ENCODE results near the gene LIPT2.

LIPT2 gene

GRCh38 chr11:74534216-74534945 is 40.9 kb upstream of the LIPT2 start:
- ChIA-PET POLR2A (interaction anchor here (1.0 kb wide), 1 partner anchor 41 kb away, joined by 3 read pairs; no protein-coding TSS in a partner anchor), CTCF (interaction anchor here (0.7 kb wide), 1 partner anchor 689 kb away, joined by 3 read pairs; no protein-coding TSS in a partner anchor)
- no peak for DNase-seq (ENCODE audit: extremely low spot score)
- TF ChIP-seq PKNOX1 (IDR thresholded peaks at IDR 0.05) (no peak), ARNT (IDR thresholded peaks at IDR 0.05) (no peak), BHLHE40 (IDR thresholded peaks at IDR 0.05; ENCODE audit: borderline replicate concordance) (no peak), FOXM1 (IDR thresholded peaks at IDR 0.05; ENCODE audit: borderline replicate concordance) (no peak), CTBP1 (IDR thresholded peaks at IDR 0.05; ENCODE audit: borderline replicate concordance) (no peak), TARDBP (IDR thresholded peaks at IDR 0.05) (no peak), LEF1 (IDR thresholded peaks at IDR 0.05; ENCODE audit: borderline replicate concordance) (no peak), ZNF384 (IDR thresholded peaks at IDR 0.05) (no peak), HDGF (IDR thresholded peaks at IDR 0.05; ENCODE audit: borderline replicate concordance) (no peak), SUZ12 (IDR thresholded peaks at IDR 0.05) (no peak), SP1 (IDR thresholded peaks at IDR 0.05) (no peak), NFRKB (IDR thresholded peaks at IDR 0.05) (no peak), ELF4 (IDR thresholded peaks at IDR 0.05) (no peak), L3MBTL2 (conservative IDR thresholded peaks at IDR 0.05) (no peak), FOXK2 (IDR thresholded peaks at IDR 0.05) (no peak), FOXA1 (IDR thresholded peaks at IDR 0.05) (no peak)

- no peak for TF ChIP-seq ELF4 (IDR thresholded peaks at IDR 0.05)
- TF ChIP-seq NFRKB (IDR thresholded peaks at IDR 0.05) = no peak
- no peak for TF ChIP-seq TARDBP (IDR thresholded peaks at IDR 0.05)
- no peak for TF ChIP-seq CTBP1 (IDR thresholded peaks at IDR 0.05; ENCODE audit: borderline replicate concordance)
- no peak for TF ChIP-seq ARNT (IDR thresholded peaks at IDR 0.05)
- TF ChIP-seq SP1 (IDR thresholded peaks at IDR 0.05) = no peak
- TF ChIP-seq FOXM1 (IDR thresholded peaks at IDR 0.05; ENCODE audit: borderline replicate concordance) = no peak
- TF ChIP-seq PKNOX1 (IDR thresholded peaks at IDR 0.05) = no peak
- no peak for TF ChIP-seq SUZ12 (IDR thresholded peaks at IDR 0.05)
- no peak for TF ChIP-seq HDGF (IDR thresholded peaks at IDR 0.05; ENCODE audit: borderline replicate concordance)
- no peak for TF ChIP-seq LEF1 (IDR thresholded peaks at IDR 0.05; ENCODE audit: borderline replicate concordance)
- TF ChIP-seq FOXK2 (IDR thresholded peaks at IDR 0.05) = no peak
- POLR2A ChIA-PET = no interaction called here
- CTCF ChIA-PET = interaction anchor here (0.7 kb wide), 1 partner anchor 690 kb away, joined by 3 read pairs; no protein-coding TSS in a partner anchor
- no peak for DNase-seq (ENCODE audit: extremely low spot score)
These were observed 39.9 kb upstream of the LIPT2 start for GRCh38 chr11:74533421-74533820.

GRCh38 chr11:74532501-74533246 is 39.1 kb upstream of the LIPT2 start:
- ChIA-PET POLR2A (no interaction called here), CTCF (no interaction called here)
- DNase-seq (ENCODE audit: extremely low spot score) = no peak
- TF ChIP-seq HDGF (IDR thresholded peaks at IDR 0.05; ENCODE audit: borderline replicate concordance) = no peak

GRCh38 chr11:74524978-74525377 is 31.5 kb upstream of the LIPT2 start:
- TF ChIP-seq L3MBTL2 (conservative IDR thresholded peaks at IDR 0.05) (no peak), TARDBP (IDR thresholded peaks at IDR 0.05) (no peak), LEF1 (IDR thresholded peaks at IDR 0.05; ENCODE audit: borderline replicate concordance) (no peak), ARNT (IDR thresholded peaks at IDR 0.05) (no peak), CTBP1 (IDR thresholded peaks at IDR 0.05; ENCODE audit: borderline replicate concordance) (no peak), ELF4 (IDR thresholded peaks at IDR 0.05) (no peak), FOXK2 (IDR thresholded peaks at IDR 0.05) (no peak), SUZ12 (IDR thresholded peaks at IDR 0.05) (no peak)
- ChIA-PET POLR2A (interaction anchor here (5.4 kb wide), 1 partner anchor 31 kb away, joined by 33 read pairs; the partner anchor contains the start of gene LIPT2), CTCF (no interaction called here)
- no peak for DNase-seq (ENCODE audit: extremely low spot score)

DNA sequence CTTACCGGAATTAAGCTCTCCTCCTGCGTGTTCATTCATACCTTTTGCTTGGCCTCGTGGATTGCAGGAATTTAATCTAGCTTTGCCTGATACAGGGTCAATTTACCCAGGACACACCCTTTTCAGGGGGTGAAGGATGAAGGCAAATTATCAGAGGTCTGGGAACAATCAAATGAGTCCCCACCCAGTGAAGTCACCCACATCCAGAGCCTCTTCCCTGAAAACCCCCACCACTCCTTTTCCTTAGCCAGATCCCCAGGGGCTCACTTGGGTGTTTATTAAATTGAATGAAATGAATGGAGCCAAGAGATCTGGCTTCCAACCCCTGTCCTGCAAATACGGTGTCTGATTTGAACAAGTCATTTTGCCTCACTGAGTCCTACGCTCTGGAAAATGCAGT is 31.0 kb upstream of the LIPT2 start:
- ChIA-PET POLR2A (interaction anchor here (5.4 kb wide), 1 partner anchor 31 kb away, joined by 33 read pairs; the partner anchor contains the start of gene LIPT2), CTCF (interaction anchor here (0.6 kb wide), 3 partner anchors 31 to 1004 kb away, joined by 3 to 5 read pairs (median 3); partner anchors contain the start of gene LIPT2)
- DNase-seq (ENCODE audit: extremely low spot score) = no peak

More for the DNA sequence above, 31.0 kb upstream of the LIPT2 start:
- TF ChIP-seq ARNT (IDR thresholded peaks at IDR 0.05) (no peak), BHLHE40 (IDR thresholded peaks at IDR 0.05; ENCODE audit: borderline replicate concordance) (no peak), ZNF384 (IDR thresholded peaks at IDR 0.05) (no peak), SP1 (IDR thresholded peaks at IDR 0.05) (no peak), LEF1 (IDR thresholded peaks at IDR 0.05; ENCODE audit: borderline replicate concordance) (no peak), PKNOX1 (IDR thresholded peaks at IDR 0.05) (no peak), FOXA1 (IDR thresholded peaks at IDR 0.05) (no peak), HDGF (IDR thresholded peaks at IDR 0.05; ENCODE audit: borderline replicate concordance) (no peak), TARDBP (IDR thresholded peaks at IDR 0.05) (no peak), CTBP1 (IDR thresholded peaks at IDR 0.05; ENCODE audit: borderline replicate concordance) (no peak), FOXK2 (IDR thresholded peaks at IDR 0.05) (no peak), SUZ12 (IDR thresholded peaks at IDR 0.05) (no peak)
